ENCODE measurements around the gene CNPY1.

Gene CNPY1

DNA sequence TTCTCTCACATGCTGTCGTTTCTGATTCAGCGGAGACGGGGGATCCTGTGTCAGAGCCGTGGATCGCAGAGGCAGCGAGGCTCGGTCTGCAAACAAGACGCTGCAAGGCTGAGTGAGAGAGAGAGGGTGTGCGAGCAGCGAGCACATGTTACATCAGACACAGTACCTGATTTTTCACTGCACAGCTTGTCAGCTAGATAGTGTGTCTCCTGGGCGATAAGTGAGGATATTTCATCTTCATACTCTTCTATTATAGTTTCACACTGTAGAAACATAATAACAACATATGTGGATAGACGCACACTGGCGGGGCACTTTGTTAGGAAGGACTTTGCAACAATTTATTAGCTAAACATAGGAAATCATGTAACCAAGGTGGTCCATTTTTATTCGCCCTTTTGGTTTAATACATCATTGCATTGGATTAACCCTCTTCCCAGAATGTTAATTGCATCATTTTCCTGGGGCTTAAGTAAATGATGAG, 39.5 kb downstream of the CNPY1 start:
- in situ Hi-C loops (cut with HindIII; ENCODE audit: low sequenced_read_pairs) = loop anchor here (5.0 kb wide), 1 partner anchor 35 kb away; no protein-coding TSS in a partner anchor
- no peak for DNase-seq (ENCODE audit: low read depth)
- H3K4me3 ChIP-seq (ENCODE audit: low read depth, low read length) = no peak overlapping the region
- TF ChIP-seq, protein P1, sequence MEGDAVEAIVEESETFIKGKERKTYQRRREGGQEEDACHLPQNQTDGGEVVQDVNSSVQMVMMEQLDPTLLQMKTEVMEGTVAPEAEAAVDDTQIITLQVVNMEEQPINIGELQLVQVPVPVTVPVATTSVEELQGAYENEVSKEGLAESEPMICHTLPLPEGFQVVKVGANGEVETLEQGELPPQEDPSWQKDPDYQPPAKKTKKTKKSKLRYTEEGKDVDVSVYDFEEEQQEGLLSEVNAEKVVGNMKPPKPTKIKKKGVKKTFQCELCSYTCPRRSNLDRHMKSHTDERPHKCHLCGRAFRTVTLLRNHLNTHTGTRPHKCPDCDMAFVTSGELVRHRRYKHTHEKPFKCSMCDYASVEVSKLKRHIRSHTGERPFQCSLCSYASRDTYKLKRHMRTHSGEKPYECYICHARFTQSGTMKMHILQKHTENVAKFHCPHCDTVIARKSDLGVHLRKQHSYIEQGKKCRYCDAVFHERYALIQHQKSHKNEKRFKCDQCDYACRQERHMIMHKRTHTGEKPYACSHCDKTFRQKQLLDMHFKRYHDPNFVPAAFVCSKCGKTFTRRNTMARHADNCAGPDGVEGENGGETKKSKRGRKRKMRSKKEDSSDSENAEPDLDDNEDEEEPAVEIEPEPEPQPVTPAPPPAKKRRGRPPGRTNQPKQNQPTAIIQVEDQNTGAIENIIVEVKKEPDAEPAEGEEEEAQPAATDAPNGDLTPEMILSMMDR (IDR thresholded peaks at IDR 0.05; ENCODE audit: low read depth, low read length, missing control alignments) = no peak

DNA sequence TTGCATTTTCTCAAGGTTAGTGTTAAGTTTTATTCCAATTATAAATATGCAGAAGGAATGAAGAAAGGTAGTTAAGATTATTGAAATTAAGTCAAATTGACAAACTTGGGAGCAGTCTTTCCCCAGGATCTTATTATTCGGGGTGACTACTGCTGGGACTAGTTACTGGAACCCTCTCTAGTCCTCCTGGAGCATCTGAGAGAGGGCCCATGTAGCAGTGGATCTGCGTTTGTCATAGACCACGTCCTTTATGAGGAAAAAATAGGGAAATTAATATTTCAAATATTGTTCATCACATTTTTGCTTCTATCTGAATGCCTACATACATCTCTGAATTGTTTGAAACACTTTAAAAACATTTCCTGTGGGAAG, 41.0 kb downstream of the CNPY1 start:
- TF ChIP-seq, protein P1 (IDR thresholded peaks at IDR 0.05; ENCODE audit: low read depth, low read length, missing control alignments) = no peak
- no peak overlapping the region for H3K4me3 ChIP-seq (ENCODE audit: low read depth, low read length)
- in situ Hi-C loops (cut with HindIII; ENCODE audit: low sequenced_read_pairs) = loop anchor here (5.0 kb wide), 1 partner anchor 37 kb away; no protein-coding TSS in a partner anchor

DNA sequence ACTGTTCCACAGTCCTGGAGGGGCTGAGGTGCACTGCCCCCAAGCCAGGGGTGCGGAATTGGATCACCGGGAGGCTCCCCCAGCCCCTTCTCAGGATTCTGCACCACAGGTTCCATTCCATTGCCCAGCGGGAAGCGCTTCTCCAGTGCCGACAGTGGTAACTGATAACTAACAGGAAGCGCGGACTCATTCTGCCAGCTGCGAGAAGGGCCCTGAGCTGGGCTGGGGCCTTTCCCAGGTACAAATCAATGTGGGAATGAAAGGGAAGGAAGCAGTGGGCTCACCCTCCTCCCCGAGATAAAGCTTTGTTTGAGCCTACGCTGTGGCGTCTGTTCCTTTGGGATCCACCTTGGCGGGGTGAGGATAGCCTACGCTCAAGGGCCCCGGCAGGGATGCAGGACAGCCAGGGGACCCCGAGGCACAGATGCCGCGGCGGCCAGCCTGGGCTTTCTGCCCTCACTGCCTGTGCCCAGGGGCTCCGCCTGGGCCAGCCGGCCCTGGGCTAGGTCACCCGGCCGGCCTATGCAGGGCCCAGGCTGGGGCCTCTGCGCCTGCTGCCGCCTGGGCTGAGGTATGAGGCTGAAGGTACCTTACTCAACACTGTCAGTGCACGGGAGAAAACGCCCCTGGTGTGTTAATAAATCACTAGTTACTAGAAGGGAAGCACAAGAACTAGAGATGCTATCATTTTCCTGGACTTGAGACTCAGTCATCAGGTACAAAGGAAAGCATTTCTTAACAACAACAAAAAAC, 49.0 kb downstream of the CNPY1 start:
- in situ Hi-C loops (cut with HindIII; ENCODE audit: low sequenced_read_pairs) = no loop called here
- TF ChIP-seq, protein P1 (IDR thresholded peaks at IDR 0.05; ENCODE audit: low read depth, low read length, missing control alignments) = no peak
- H3K4me3 ChIP-seq (ENCODE audit: low read depth, low read length) = no peak overlapping the region
- no peak for DNase-seq (ENCODE audit: low read depth)

More for the DNA sequence above, 41.0 kb downstream of the CNPY1 start:
- no peak for DNase-seq (ENCODE audit: low read depth)

DNA sequence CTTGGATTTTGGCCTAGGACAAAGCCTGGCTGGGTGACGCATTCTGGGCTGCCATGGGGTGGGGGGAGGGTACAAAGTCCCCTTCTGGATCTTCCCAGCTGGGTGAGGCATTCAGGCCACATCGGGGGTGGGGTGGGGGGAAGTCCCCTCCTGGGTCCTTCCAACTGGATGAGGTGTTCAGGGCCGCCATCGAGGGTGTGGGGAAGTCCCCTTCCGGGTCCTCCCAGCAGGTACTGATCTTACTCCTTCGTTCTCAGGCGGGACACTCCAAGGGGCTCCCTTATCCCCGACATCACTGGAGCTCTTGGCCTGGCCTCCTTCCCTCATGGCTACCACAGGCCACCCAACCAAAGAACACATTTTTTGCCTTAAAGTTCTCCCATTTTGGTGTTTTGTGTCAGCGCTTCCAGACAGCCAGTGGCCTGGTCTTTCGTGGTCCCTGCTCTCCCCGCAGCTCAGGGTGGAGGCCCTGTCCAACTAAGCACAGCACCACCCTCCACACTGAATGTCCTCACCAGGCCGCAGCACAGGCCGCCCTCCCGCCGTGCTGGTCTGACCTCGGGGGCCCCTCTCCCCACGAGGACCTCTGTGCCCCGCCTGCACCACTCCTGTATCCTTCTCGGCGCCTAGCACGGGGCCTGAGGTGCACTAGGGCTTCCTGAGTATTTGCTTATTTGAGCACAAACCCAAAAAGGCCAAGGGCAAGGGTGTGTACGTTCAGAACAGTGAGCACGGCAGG, 49.9 kb downstream of the CNPY1 start:
- H3K4me3 ChIP-seq (ENCODE audit: low read depth, low read length) = no peak overlapping the region
- TF ChIP-seq, protein P1 (IDR thresholded peaks at IDR 0.05; ENCODE audit: low read depth, low read length, missing control alignments) = no peak
- in situ Hi-C loops (cut with HindIII; ENCODE audit: low sequenced_read_pairs) = no loop called here
- no peak for DNase-seq (ENCODE audit: low read depth)

DNA sequence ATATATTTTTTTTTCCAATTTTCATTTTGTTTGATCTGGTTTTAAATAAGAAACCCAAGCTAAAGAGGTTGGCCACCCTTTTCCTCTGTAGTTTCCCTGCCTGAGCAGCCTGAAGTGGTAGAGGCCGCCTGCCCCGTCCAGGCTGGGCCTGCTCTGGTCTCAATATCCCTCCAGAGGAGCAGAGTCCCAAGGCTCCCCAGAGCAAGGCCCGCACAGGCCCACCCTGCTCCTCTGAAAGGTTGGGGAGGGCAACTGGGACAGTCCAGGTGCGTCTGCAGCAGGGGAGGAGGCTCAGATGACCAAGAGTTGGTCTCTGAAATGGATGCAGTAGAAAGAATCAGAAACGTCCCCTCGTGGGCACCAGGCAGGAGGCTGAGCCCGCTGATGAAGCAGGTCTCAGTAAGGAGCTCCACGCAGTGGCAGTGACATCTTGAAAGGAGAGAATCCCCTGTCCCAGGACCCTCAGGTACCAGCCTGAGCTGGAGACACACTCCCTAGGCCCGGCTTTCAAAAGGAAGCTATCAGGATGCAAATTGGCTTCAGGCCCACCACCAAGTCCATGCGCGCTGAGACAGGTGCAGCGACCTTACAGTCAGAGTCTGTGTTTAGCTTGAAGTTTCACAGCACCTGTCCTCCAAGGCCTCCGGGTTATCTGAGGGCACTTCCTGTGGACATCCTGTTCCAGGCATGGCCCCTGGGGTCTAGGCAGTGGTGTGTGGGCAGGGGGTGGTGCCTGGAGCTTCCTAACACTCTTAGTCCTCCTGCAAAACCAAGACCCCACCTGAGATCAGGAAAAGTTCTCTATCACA, 50.7 kb downstream of the CNPY1 start:
- TF ChIP-seq, protein P1 (IDR thresholded peaks at IDR 0.05; ENCODE audit: low read depth, low read length, missing control alignments) = no peak
- no peak for DNase-seq (ENCODE audit: low read depth)
- in situ Hi-C loops (cut with HindIII; ENCODE audit: low sequenced_read_pairs) = no loop called here
- no peak overlapping the region for H3K4me3 ChIP-seq (ENCODE audit: low read depth, low read length)

DNA sequence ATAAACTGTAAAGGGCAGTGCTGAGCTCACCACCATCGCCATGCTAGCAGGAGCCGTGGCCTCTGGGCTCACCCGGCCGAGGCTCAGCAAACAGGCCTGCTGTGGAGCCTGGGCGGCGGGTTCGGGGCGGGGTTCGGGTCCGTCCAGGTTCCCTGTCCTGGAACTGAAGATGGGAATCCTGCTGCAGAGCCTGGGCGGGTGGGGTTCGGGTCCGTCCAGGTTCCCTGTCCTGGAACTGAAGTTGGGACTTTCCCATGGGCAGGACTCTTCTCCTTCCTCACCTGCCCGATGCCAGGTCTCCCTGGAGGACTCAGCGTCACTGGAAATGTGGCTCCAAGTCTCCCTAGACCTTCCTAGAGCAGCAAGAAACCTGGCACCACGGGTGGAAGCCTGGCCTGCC, 51.8 kb downstream of the CNPY1 start:
- no peak for DNase-seq (ENCODE audit: low read depth)
- in situ Hi-C loops (cut with HindIII; ENCODE audit: low sequenced_read_pairs) = no loop called here
- TF ChIP-seq, protein P1 (IDR thresholded peaks at IDR 0.05; ENCODE audit: low read depth, low read length, missing control alignments) = no peak
- no peak overlapping the region for H3K4me3 ChIP-seq (ENCODE audit: low read depth, low read length)
